Dermis blood vessel endothelial cell (primary cell): ENCODE data around the gene LEKR1. TPM values are rescaled to one million over a fixed set of nuclear protein-coding genes. Genes with fewer than 3 reads are reported as not detected.

Experiments used
- DNase-seq: peaks from one replicate; pipeline ENCODE4 v3.0.0; 2010
- total RNA-seq: library from RNA; depleted of rRNA; stranded (reverse); fragments of >200 nt; gene quantifications from 2 replicates; pipeline ENCODE4 v1.2.3, GENCODE V29; 2014

Gene LEKR1
- total RNA-seq, 1 donor from 2014 or later, result 0.17 TPM

DNA sequence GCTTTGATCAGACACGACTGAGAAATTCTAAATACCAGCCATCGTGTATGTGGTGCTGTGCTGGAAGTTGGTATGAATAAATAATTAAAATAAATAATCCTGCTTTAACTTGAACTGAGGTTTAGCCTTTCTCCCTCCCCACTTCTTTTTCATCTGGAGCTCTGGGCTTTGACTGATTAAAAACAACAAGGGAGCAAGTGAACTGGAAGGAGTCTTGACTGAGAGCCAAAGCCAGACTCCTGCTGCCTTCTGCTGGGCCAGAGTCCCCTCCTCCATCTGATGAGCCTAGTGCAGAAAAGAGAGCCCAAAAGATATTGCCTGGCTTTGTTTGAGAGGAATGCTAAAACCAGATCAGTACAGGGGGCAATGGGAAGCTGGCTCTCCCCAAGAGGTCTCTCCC lies 237.8 kb downstream of the LEKR1 start:
- no peak for DNase-seq

GRCh38 chr3:157064402-157064801 lies 238.2 kb downstream of the LEKR1 start:
- no peak for DNase-seq

GRCh38 chr3:157065201-157065600 lies 239.0 kb downstream of the LEKR1 start:
- DNase-seq, result no peak

DNA sequence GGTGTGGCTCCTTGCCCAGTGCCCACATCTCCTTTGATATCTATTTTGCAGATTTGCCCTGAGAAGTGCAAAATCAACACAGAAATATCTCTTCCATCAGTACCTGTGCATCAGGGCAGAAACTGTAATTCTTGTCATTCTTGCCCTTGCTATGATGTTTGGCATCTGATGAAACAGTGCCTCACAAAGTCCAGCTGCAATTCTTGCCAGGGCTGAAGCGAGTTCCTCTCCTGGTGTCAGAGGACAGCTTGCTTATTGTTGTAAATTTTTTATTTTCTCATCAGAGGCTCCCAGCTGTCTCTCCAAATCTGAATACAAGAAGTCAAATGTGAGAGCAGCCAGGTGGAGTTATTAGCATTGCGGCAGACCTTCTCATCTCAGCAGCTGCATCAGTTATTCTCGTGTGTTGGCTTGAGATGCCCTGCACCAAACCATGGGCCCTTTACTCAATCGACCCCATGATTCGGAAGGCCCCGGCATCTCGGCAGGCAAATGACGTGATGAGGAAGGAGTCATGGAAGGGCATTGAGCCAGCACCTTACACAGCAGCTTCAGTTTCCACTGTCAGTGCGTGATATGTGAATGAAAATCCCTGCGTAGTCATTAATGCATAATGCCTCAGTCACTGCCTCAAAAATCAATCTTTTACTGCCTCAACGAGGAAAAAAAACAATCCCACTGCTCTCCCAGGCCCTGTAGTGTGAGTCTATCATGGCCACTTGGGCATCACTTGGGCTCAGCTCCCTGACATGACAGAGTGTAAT lies 240.4 kb downstream of the LEKR1 start:
- no peak for DNase-seq

- no peak for DNase-seq
These were observed 241.0 kb downstream of the LEKR1 start for GRCh38 chr3:157067114-157067513.

- no peak for DNase-seq
These were observed 243.3 kb downstream of the LEKR1 start for GRCh38 chr3:157069406-157069805.

- DNase-seq, result no peak
These were observed 243.9 kb downstream of the LEKR1 start for GRCh38 chr3:157069846-157070677.

DNA sequence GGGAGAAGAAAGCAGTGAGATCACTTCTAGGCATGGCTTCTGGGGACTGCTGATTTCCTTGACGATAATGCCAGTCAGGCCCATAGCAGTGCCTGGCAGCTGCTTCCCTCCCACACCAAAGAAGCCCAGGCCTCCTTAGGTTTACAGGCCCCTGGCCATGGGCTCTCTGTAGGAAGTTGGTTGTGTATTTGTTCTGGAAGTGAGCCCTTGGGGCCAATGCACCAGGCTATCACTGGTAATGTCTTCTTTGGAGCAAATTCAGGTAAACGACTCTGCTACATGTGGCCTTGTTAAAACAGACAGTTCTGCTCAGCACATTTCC lies 244.5 kb downstream of the LEKR1 start:
- no peak for DNase-seq

- no peak for DNase-seq
These were observed 245.8 kb downstream of the LEKR1 start for GRCh38 chr3:157071744-157072525.

DNA sequence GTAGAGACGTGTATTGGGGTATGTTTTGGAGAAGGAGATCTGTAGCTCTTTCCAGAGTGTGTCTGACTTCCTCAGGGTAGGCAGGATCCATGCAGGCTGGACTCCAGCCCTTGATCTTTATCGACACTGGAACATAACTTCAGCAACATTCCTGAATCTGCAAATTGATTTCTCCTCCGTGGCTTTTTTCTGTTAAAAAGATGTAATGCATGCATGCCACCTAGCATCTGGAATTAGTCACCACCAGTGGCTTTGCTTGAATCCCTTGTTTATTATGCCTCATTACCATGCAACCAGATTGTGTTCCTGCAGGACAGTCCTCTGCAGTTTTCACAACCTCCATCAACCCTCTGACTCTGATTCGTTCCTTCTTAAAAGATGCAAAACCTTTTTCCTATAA lies 247.7 kb downstream of the LEKR1 start:
- DNase-seq, result no peak

GRCh38 chr3:157074490-157074889 lies 248.3 kb downstream of the LEKR1 start:
- DNase-seq, result no peak

DNA sequence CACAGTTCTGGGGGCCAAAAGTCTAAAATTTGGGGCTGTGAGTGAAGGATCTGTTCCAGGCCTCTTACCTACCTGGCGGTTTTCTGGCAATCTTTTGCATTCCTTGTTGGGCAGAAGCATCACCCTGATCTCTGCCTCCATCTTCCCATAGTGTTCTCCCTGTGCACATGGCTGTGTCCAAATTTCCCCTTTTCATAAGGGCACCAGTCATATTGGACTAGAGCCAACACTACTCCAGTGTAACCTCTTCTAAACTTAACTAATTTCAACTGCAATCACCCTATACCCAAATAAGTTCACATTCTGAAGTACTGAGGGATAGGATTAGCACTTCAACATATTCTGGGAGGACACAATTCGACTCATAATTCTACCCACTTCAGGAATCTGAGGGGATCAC lies 248.8 kb downstream of the LEKR1 start:
- no peak for DNase-seq

DNA sequence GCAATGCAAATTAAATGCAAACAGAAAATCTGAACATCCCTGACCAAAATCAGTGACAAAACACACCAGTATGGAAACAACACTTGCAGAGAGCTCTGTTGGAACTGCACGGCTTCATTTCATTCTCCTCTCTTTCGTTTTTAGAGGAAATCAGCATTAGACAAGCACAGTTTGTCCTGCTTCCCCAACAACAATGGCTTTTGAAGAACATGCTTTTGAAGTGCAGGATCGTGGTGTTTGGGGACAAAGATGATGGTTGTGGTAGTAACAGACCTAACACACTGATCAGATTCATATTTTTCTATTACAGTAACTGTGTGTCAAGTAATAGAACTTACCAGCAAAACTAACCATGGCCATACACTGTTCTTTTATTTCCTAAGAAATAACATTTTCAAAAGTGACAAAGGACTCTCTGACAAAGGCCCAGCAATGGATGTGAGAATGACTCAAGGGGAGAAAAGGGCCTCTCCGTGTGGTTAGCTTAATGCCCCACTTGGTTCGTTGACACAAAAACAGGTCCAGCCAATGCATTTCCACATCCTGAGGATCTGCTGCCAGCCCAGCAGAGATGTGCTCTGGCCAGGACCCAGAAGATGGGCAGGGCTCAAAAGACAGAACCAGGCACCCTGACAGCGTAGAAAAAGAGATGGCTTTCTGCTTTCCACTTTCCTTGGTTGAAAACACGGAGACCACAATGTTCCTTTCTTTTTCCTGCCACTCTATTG lies 249.7 kb downstream of the LEKR1 start:
- no peak for DNase-seq

- DNase-seq, result no peak
These were observed 251.4 kb downstream of the LEKR1 start for GRCh38 chr3:157077565-157077991.

GRCh38 chr3:157078131-157078810 lies 252.1 kb downstream of the LEKR1 start:
- no peak for DNase-seq

DNA sequence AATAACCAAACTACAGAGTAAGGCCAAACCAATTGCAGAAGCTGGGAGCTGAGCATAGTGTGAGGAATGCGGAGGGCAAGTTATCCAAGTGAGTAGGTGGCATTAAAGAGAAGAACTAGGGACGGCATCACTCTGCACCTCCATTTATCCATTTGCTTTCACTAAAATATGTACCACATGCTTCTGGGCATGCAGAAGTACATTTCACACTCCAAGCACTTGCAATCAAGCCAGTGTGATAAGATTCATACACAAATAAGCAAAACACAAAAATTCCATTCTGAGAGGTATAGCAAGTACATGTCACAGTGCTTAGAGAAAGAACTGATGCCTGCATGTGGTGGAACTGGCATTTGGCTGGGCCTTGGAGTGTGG lies 252.6 kb downstream of the LEKR1 start:
- DNase-seq, result no peak

- no peak for DNase-seq
These were observed 253.7 kb downstream of the LEKR1 start for GRCh38 chr3:157079676-157080369.

DNA sequence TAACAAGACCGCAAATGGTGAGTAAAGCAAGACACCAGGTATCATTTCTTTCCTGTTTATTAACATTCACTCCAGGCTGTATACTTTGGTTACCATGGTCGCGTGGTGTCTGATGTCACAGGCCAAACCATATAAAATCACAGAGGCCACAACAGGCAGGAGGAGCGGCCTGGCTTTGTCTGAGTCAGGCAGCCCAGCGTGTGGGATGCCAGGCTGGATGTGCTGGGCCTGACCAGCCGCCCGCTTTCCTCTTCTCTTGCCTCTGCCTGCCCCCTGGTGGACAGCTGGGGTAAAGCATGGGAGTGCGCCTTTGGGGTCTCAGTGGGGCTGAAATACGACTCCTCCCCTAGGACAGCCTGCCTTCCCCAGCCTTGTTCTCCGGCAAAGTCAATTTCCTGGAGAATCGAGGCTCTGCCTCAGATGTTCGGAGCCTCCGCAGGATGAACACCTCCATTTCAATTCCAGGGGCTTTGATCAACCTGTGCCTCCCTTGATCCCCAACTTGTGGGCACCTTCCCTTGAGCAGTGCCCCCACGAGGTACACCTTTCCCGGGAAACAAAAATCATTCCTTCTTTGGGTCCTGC lies 255.6 kb downstream of the LEKR1 start:
- peak; percentile 92 for DNase-seq

DNA sequence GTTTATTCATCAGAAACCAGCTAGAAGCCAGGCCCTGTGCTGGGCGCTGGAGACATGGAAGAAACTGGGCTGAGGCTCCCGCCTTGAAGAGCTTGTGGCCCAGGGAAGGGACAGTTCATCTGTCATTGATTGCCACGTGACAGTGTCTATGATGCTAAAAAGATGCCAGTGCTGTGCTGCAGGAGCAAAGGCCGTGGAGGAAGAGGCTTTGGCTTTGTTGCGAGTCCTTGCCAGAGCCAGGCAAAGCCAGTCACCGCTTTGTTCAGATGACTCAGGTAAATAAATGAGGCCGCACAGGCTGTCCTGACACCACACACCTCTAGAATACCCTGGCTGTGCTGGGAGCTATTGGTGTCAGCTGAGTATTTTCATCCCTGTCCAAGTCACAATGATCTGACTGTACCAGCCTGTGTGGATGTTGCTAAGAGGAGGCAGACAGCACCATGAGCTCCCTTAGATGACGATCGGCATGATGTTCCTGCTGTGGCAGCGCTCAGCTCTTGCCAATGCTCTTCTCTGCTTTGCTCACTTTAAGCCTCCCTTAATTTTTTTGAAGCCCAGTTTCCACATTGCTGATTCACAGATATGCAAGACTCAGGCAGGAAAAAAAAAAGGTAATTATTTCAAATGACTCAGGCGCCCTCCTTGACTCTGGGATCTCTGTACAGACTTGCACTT lies 256.3 kb downstream of the LEKR1 start:
- DNase-seq, result no peak

GRCh38 chr3:157083824-157084223 lies 257.7 kb downstream of the LEKR1 start:
- no peak for DNase-seq
